ENCODE data around the gene DPEP2NB. TPM values are rescaled to one million over a fixed set of nuclear protein-coding genes. Genes with fewer than 3 reads are reported as not detected.

The DPEP2NB gene
- total and polyA plus RNA-seq, 4 donors = not detected

DNA sequence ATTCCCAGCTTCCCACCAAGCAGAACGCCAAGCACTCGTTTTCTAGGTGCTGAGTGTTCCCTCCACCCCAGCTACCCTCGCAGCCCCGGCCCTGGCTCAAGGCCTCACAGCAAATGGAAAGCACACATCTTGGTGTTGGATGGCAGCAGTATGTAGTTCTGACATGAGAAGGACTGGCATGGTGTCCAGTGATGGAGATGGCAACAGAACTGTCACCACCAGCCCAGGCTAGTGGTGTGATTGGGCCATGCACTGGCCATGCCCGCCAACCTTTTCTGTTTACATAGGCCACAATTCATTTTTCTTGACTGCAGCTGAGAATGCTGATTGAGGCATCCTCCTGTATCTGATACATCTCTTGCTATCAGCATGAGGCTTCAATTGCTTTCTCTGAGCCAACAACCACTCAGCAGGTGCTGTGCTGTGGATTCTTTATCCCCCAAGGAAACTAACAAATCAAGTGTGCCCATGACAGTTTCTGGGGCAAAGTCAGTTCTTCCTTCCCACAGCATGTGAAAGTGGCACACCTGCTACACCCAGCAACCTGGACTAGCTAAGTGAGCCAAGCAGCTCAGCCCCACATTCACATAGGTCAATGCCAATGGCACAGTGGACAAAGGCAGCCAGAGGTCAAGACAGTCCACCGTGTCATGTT lies 51.1 kb downstream of the DPEP2NB start:
- no peaks in the 10 kb centered on the region for H3K9me3 ChIP-seq (ENCODE audit: control insufficient read depth in 4 of 4, insufficient read depth in 3 of 4, low read length in 3 of 4)
- no peaks in the 10 kb centered on the region for H3K27me3 ChIP-seq (ENCODE audit: control insufficient read depth in 3 of 3, insufficient read depth in 3 of 3, low read length in 2 of 3)
- 91 to 94% methylated on average over 6 of the region's 6 CpGs for WGBS, 2 donors
- peaks cover 12 to 46% (median 19%) of the 10 kb centered on the region in 5 donors for H3K4me1 ChIP-seq (ENCODE audit: control insufficient read depth in 5 of 5, insufficient read depth in 5 of 5, low read length in 5 of 5)
- TF ChIP-seq, protein P1, sequence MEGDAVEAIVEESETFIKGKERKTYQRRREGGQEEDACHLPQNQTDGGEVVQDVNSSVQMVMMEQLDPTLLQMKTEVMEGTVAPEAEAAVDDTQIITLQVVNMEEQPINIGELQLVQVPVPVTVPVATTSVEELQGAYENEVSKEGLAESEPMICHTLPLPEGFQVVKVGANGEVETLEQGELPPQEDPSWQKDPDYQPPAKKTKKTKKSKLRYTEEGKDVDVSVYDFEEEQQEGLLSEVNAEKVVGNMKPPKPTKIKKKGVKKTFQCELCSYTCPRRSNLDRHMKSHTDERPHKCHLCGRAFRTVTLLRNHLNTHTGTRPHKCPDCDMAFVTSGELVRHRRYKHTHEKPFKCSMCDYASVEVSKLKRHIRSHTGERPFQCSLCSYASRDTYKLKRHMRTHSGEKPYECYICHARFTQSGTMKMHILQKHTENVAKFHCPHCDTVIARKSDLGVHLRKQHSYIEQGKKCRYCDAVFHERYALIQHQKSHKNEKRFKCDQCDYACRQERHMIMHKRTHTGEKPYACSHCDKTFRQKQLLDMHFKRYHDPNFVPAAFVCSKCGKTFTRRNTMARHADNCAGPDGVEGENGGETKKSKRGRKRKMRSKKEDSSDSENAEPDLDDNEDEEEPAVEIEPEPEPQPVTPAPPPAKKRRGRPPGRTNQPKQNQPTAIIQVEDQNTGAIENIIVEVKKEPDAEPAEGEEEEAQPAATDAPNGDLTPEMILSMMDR (IDR thresholded peaks at IDR 0.05; ENCODE audit: control extremely low read depth, extremely low read depth) = no peak
- DNase-seq (no peak), ATAC-seq (ENCODE audit: insufficient read depth, low FRiP score) (no peak)
- H3K9ac ChIP-seq (ENCODE audit: insufficient read depth in 1 of 2, low read length in 2 of 2) = no peak overlapping the region
- H3K36me3 ChIP-seq (ENCODE audit: control insufficient read depth in 4 of 4, insufficient read depth in 4 of 4, low read length in 4 of 4) = peaks cover 0 to 39% (median 19%) of the 10 kb centered on the region in 4 donors
- H3K27ac ChIP-seq (ENCODE audit: low read depth in 1 of 2, low read length in 1 of 2) = peak overlapping the region; percentile 5 to 54
- no peak overlapping the region for H3K4me3 ChIP-seq

- 58 to 75% methylated on average over 32 of the region's 32 CpGs for WGBS, 2 donors
- no peaks in the 10 kb centered on the region for H3K27me3 ChIP-seq (ENCODE audit: control insufficient read depth in 3 of 3, insufficient read depth in 3 of 3, low read length in 2 of 3)
- H3K9me3 ChIP-seq (ENCODE audit: control insufficient read depth in 4 of 4, insufficient read depth in 3 of 4, low read length in 3 of 4) = no peaks in the 10 kb centered on the region
- peak overlapping the region; percentile 48 to 54 for H3K27ac ChIP-seq (ENCODE audit: low read depth in 1 of 2, low read length in 1 of 2)
- no peak overlapping the region for H3K4me3 ChIP-seq
- peaks cover 0 to 39% (median 22%) of the 10 kb centered on the region in 4 donors for H3K36me3 ChIP-seq (ENCODE audit: control insufficient read depth in 4 of 4, insufficient read depth in 4 of 4, low read length in 4 of 4)
- peak; percentile 39 to 46 (median 45) for DNase-seq
- no peak overlapping the region for H3K9ac ChIP-seq (ENCODE audit: insufficient read depth in 1 of 2, low read length in 2 of 2)
- ATAC-seq (ENCODE audit: insufficient read depth, low FRiP score) = no peak
- TF ChIP-seq, protein P1 (IDR thresholded peaks at IDR 0.05; ENCODE audit: control extremely low read depth, extremely low read depth) = no peak
- peaks cover 12 to 52% (median 25%) of the 10 kb centered on the region in 5 donors for H3K4me1 ChIP-seq (ENCODE audit: control insufficient read depth in 5 of 5, insufficient read depth in 5 of 5, low read length in 5 of 5)
These were observed 51.9 kb downstream of the DPEP2NB start for GRCh38 chr16:67963662-67964321.

Small RNA genes within 50 kb of the gene (small RNA-seq; reads per million reads assigned to genes)
- not detected for gene RNU6-359P (ENCODE audit: low replicate concordance)

Other genes starting within 250 kb of the DPEP2NB start
- gene RANBP10, start 209.4 kb downstream of the DPEP2NB start, total RNA-seq = 10 to 100 TPM; 18.8 to 23.0 TPM
- gene RANBP10, start 209.4 kb downstream of the DPEP2NB start, polyA plus RNA-seq = 1 to 10 TPM; 6.7 to 9.7 TPM
- 1 to 10 TPM; 5.0 to 8.7 TPM for gene TSNAXIP1, start 209.0 kb downstream of the DPEP2NB start, total RNA-seq
- 1 to 10 TPM; 4.1 to 5.0 TPM for gene TSNAXIP1, start 209.0 kb downstream of the DPEP2NB start, polyA plus RNA-seq
- gene THAP11, start 173.6 kb downstream of the DPEP2NB start, total RNA-seq = 10 to 100 TPM; 27.8 to 31.1 TPM
- gene THAP11, start 173.6 kb downstream of the DPEP2NB start, polyA plus RNA-seq = 10 to 100 TPM in 1 of 2 donors, 1 to 10 TPM in 1; 9.6 to 21.5 TPM
- 10 to 100 TPM; 49.7 to 98.9 TPM for gene NUTF2, start 169.0 kb downstream of the DPEP2NB start, total RNA-seq
- gene NUTF2, start 169.0 kb downstream of the DPEP2NB start, polyA plus RNA-seq = 100 to 1,000 TPM; 104 to 164 TPM
- 10 to 100 TPM; 28.5 to 35.4 TPM for gene CENPT, start 168.2 kb downstream of the DPEP2NB start, total RNA-seq
- gene CENPT, start 168.2 kb downstream of the DPEP2NB start, polyA plus RNA-seq = 10 to 100 TPM; 30.6 to 47.5 TPM
- 10 to 100 TPM; 41.9 to 60.5 TPM for gene EDC4, start 142.9 kb downstream of the DPEP2NB start, total RNA-seq
- gene EDC4, start 142.9 kb downstream of the DPEP2NB start, polyA plus RNA-seq = 10 to 100 TPM; 33.5 to 37.0 TPM
- gene NRN1L, start 131.0 kb downstream of the DPEP2NB start, total RNA-seq = 1 to 10 TPM; 2.1 to 5.8 TPM
- gene NRN1L, start 131.0 kb downstream of the DPEP2NB start, polyA plus RNA-seq = 1 to 10 TPM; 1.1 to 5.0 TPM
- gene PSKH1, start 122.7 kb downstream of the DPEP2NB start, total RNA-seq = 10 to 100 TPM; 11.8 to 32.9 TPM
- 10 to 100 TPM; 17.9 to 24.5 TPM for gene PSKH1, start 122.7 kb downstream of the DPEP2NB start, polyA plus RNA-seq
- 1 to 10 TPM in 1 of 2 donors, not detected in 1; 2.0 TPM for gene CTRL, start 84.0 kb downstream of the DPEP2NB start, total RNA-seq
- 1 to 10 TPM; 1.0 to 2.5 TPM for gene CTRL, start 84.0 kb downstream of the DPEP2NB start, polyA plus RNA-seq
- 10 to 100 TPM; 36.6 to 94.9 TPM for gene PSMB10, start 79.1 kb downstream of the DPEP2NB start, total RNA-seq
- 100 to 1,000 TPM; 129 to 186 TPM for gene PSMB10, start 79.1 kb downstream of the DPEP2NB start, polyA plus RNA-seq
- gene LCAT, start 71.8 kb downstream of the DPEP2NB start, total RNA-seq = 10 to 100 TPM in 1 of 2 donors, 1 to 10 TPM in 1; 8.4 to 43.9 TPM
- gene LCAT, start 71.8 kb downstream of the DPEP2NB start, polyA plus RNA-seq = 10 to 100 TPM; 11.8 to 32.1 TPM
- gene SLC12A4, start 47.3 kb downstream of the DPEP2NB start, total RNA-seq = 100 to 1,000 TPM in 1 of 2 donors, 10 to 100 TPM in 1; 91.9 to 103 TPM
- 10 to 100 TPM; 32.9 to 39.8 TPM for gene SLC12A4, start 47.3 kb downstream of the DPEP2NB start, polyA plus RNA-seq
- under 1 TPM; 0.40 to 0.51 TPM for gene DPEP3, start 35.4 kb downstream of the DPEP2NB start, total RNA-seq
- gene DPEP3, start 35.4 kb downstream of the DPEP2NB start, polyA plus RNA-seq = under 1 TPM in 1 of 2 donors, not detected in 1; 0.16 TPM
- gene DPEP2, start 16.4 kb downstream of the DPEP2NB start, total RNA-seq = 10 to 100 TPM in 1 of 2 donors, 1 to 10 TPM in 1; 9.2 to 12.2 TPM
- gene DPEP2, start 16.4 kb downstream of the DPEP2NB start, polyA plus RNA-seq = 10 to 100 TPM; 11.8 to 20.4 TPM
- 10 to 100 TPM in 1 of 2 donors, 1 to 10 TPM in 1; 6.6 to 12.5 TPM for gene DDX28, start 7.3 kb upstream of the DPEP2NB start, total RNA-seq
- 10 to 100 TPM in 1 of 2 donors, 1 to 10 TPM in 1; 9.4 to 14.5 TPM for gene DDX28, start 7.3 kb upstream of the DPEP2NB start, polyA plus RNA-seq
- gene DUS2, start 7.4 kb upstream of the DPEP2NB start, total RNA-seq = 10 to 100 TPM; 14.2 to 17.1 TPM
- gene DUS2, start 7.4 kb upstream of the DPEP2NB start, polyA plus RNA-seq = 10 to 100 TPM in 1 of 2 donors, 1 to 10 TPM in 1; 8.1 to 13.2 TPM
- gene NFATC3, start 69.5 kb upstream of the DPEP2NB start, total RNA-seq = 10 to 100 TPM; 56.0 to 69.6 TPM
- gene NFATC3, start 69.5 kb upstream of the DPEP2NB start, polyA plus RNA-seq = 10 to 100 TPM; 13.5 to 15.5 TPM
- 10 to 100 TPM; 43.8 to 65.5 TPM for gene ESRP2, start 220.2 kb upstream of the DPEP2NB start, total RNA-seq
- gene ESRP2, start 220.2 kb upstream of the DPEP2NB start, polyA plus RNA-seq = 10 to 100 TPM; 22.5 to 34.8 TPM
- gene PLA2G15, start 229.5 kb upstream of the DPEP2NB start, total RNA-seq = 10 to 100 TPM; 15.6 to 42.4 TPM
- 10 to 100 TPM; 11.0 to 23.7 TPM for gene PLA2G15, start 229.5 kb upstream of the DPEP2NB start, polyA plus RNA-seq
- gene SLC7A6, start 248.6 kb upstream of the DPEP2NB start, total RNA-seq = 10 to 100 TPM; 25.8 to 36.2 TPM
- gene SLC7A6, start 248.6 kb upstream of the DPEP2NB start, polyA plus RNA-seq = 10 to 100 TPM in 1 of 2 donors, 1 to 10 TPM in 1; 8.9 to 14.2 TPM

Data from lung (tissue), 13 donors.